HG02973 (cell line): ENCODE data around the gene SH2D3A.

ENCODE experiments used
- ATAC-seq: cut with Tn5 transposase; IDR thresholded peaks from one replicate; pipeline ENCODE4 v1.9.1; 2021; ENCODE audit warnings: moderate library complexity; ENCODE audit not compliant: unreplicated experiment

Gene SH2D3A

GRCh38 chr19:6738787-6739389, 28.3 kb downstream of the SH2D3A start:
- ATAC-seq: no peak

GRCh38 chr19:6737873-6738786, 29.1 kb downstream of the SH2D3A start:
- ATAC-seq: no peak

- ATAC-seq: peak; percentile 50
These were observed 29.9 kb downstream of the SH2D3A start, which contains the start of gene GPR108 for GRCh38 chr19:6737284-6737872. Gene GPR108, minus strand, starts transcription at chr19:6737580. Its CDS starts 4 bp downstream, at chr19:6737576.

GRCh38 chr19:6736917-6737283, 30.3 kb downstream of the SH2D3A start:
- no peak for ATAC-seq

- no peak for ATAC-seq
These were observed 30.9 kb downstream of the SH2D3A start for GRCh38 chr19:6736169-6736916.

GRCh38 chr19:6735181-6735911, 31.9 kb downstream of the SH2D3A start:
- ATAC-seq: no peak

GRCh38 chr19:6734096-6734696, 33.0 kb downstream of the SH2D3A start:
- no peak for ATAC-seq

GRCh38 chr19:6733338-6734095, 33.7 kb downstream of the SH2D3A start:
- ATAC-seq: no peak

- ATAC-seq: no peak
These were observed 34.4 kb downstream of the SH2D3A start for GRCh38 chr19:6732803-6733337.

- no peak for ATAC-seq
These were observed 35.4 kb downstream of the SH2D3A start for GRCh38 chr19:6731822-6732221.

- no peak for ATAC-seq
These were observed 36.1 kb downstream of the SH2D3A start for GRCh38 chr19:6730941-6731670.

- ATAC-seq: no peak
These were observed 37.0 kb downstream of the SH2D3A start for GRCh38 chr19:6730153-6730804.

- ATAC-seq: no peak
These were observed 37.6 kb downstream of the SH2D3A start for GRCh38 chr19:6729573-6730152.

- no peak for ATAC-seq
These were observed 38.9 kb downstream of the SH2D3A start for GRCh38 chr19:6728346-6728745.

GRCh38 chr19:6725513-6726231, 41.6 kb downstream of the SH2D3A start:
- no peak for ATAC-seq

- no peak for ATAC-seq
These were observed 42.4 kb downstream of the SH2D3A start for GRCh38 chr19:6724631-6725492.
